Lung microvascular endothelial cell (primary cell): ENCODE measurements around the gene AHCTF1. TPM values are rescaled to one million over a fixed set of nuclear protein-coding genes. Genes with fewer than 3 reads are reported as not detected.

Experiments
- DNase-seq, 2 donors: peaks; one replicate each; pipeline versions ENCODE4 v3.0.0 to v3.0.0-alpha.2; 2010; ENCODE audit warnings: low read depth in 2 of 2
- total RNA-seq: library from RNA; depleted of rRNA; stranded (reverse); fragments of >200 nt; gene quantifications from 2 replicates; pipeline ENCODE4 v1.2.1, GENCODE V29; 2014

Gene AHCTF1
- total RNA-seq, 1 donor from 2014 or later, result 19.8 TPM

DNA sequence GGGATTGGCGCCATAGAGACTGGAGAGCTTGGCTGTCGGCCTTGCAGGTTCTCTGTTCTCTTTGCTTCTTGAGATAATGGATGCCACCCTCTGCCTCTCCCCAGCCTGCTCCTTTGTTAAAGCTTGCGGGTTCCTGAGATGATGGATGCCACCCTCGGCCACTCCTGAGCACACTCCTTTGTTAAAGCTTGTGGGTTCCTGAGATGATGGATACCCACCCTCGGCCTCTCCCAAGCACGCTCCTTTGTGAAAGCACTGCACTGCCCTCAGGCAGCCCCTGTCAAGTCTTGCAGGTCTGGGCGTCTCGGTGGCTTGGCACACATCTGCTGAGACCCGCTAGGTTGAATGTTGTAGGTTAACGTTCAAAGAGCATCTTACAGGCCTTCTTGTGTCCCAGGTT, 131.0 kb downstream of the AHCTF1 start:
- no peak for DNase-seq

DNA sequence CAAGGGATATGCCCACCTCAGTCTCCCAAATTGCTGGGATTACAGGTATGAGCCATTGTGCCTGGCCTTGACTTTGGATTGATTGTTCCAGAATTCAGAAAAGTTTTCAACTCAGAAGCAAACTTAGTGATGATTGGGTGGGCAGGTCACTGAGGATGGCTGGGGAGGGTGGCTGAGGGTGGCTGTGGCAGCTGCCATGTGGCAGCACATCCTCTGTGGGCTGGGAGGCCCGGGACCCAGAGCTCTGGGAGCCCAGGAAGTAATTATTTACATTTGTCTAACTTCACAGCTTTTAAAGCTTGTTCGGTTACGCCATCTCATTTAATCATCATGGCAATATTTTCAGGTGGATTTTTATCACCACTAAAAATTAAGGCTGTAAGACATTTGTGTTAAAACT, 131.4 kb downstream of the AHCTF1 start:
- DNase-seq, result no peak

DNA sequence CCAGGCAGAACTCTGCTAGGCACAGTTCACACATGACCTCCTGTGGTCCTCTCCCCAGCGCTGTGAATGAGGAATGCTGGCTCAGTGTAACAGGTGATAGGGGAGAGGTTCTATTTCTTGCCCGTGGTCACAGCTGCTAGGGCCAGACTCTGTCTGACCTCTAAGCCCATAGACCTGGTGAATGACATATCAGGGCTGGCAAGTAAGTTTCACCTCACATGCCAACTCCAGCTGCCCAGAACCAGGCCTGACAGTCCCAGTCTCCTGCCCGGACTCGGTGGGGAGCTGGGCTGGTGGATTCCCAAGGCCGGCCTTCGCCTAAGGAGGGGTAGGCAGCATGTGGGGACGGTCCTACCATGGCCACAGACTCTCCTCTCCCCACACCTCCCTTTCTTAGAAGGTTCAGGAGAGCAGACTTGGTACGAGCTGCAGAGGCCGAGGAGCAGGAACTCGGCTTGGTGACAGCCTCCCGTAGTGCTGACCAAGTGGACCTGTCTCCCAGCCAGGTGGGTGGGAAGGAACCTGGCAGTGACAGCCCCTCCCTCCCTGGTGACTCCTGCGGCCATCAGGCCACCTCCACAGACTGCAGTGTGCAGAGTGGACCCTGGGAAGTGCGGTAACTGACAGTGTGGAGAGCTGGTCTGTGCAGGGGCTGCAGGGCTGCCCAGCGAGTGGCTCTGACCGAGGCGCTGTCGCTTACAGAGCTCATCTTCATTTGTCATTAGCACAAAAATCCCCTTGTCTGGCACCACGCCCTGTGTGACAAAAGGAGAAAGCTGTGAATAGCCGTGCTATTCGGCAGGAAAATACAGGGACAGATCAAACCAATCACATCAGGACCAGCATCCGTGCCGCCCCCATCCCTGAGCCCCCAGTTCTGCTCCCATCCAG, 132.9 kb downstream of the AHCTF1 start:
- DNase-seq, result no peak

DNA sequence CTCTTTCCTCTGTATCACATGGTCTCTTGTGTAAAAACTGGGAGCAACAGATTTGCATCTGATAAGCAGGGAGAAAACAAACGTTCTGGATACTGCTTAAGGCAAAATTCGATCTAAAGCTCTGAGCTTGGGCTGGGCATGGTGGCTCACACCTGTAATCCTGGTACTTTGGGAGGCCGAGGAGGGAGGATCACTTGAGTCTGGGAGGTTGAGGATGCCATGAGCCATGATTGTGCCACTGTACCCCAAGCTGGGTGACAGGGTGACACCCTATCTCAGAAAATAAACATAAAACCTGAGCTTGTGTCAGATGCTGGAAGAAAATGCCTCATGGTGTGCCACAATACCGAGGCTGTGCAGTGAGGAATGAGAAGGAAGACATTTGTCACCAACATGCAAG, 133.6 kb downstream of the AHCTF1 start:
- DNase-seq, result no peak

DNA sequence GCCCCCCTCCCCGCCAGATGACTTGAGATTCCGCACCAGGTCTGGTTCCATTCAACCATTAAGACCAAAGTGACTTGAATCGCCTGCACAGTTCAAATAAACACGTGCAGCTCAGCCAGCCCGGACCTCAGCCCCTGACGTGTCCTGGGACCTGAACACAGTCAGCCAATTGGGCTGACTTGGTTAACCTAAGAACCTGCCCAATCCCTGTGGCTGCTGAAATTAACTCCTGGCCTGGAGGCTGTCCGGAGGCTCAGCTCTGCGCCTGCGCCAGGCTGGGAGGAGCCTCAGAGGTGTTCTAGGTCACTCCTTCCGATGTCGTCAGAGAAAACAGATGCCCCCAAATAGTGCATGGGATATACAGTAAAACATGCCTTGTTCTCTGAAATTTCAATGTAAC, 134.2 kb downstream of the AHCTF1 start:
- DNase-seq, result no peak

DNA sequence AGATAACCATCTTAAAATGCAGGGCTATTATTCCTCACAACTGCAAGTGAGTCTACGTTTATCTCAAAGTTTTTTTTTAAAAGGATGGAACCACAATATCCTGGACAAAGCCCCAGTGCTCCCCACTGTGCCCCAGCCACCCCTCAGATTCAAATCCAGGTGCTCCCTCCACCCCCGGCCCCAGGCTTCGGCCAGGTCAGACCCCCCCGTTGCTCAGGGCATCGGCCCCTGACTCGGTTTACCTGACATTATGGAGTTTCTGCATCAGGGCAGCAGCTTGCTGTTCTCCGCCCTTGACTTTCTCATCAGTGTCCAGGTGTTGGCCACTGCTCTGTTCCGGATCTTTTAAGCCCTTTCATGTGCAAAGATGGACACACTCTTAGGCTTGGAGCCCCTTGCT, 134.6 kb downstream of the AHCTF1 start:
- no peak for DNase-seq

DNA sequence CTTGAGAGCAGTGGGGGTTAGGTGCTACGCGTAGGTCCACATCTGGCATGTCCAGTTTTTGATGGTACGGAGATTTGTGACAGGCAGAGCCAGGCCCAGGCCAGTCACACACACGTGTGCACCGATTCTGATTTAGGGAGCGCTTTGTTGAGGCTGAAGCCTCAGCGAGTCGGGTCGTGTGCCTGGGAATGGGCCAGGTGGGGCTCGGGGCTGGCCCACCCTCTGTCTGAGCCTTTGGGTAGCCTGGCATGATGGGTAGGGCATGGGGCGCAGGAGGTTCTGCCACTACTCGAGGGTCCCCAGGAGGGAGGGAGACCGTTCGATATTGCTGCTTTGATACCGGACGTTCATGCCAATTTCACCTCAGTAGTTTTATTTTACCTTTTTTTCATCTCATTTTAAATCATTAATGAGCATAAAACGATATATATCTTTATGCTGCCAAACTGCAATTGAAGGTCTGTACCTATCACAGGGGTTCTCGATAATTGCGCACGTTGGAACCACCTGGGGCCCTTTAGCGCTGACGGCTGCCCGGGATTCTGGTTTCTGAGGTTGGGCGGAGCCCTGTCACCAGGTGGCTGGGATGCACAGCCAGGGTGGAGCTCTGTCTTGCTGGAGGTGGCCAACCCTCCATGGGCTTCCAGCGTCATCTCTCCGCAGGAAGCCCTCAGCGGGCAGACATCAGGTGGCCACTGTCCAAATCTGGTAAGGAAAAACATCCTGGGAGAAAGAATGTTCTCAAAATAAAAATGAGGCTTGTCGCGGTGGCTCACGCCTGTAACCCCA, 135.6 kb downstream of the AHCTF1 start:
- DNase-seq, result no peak

DNA sequence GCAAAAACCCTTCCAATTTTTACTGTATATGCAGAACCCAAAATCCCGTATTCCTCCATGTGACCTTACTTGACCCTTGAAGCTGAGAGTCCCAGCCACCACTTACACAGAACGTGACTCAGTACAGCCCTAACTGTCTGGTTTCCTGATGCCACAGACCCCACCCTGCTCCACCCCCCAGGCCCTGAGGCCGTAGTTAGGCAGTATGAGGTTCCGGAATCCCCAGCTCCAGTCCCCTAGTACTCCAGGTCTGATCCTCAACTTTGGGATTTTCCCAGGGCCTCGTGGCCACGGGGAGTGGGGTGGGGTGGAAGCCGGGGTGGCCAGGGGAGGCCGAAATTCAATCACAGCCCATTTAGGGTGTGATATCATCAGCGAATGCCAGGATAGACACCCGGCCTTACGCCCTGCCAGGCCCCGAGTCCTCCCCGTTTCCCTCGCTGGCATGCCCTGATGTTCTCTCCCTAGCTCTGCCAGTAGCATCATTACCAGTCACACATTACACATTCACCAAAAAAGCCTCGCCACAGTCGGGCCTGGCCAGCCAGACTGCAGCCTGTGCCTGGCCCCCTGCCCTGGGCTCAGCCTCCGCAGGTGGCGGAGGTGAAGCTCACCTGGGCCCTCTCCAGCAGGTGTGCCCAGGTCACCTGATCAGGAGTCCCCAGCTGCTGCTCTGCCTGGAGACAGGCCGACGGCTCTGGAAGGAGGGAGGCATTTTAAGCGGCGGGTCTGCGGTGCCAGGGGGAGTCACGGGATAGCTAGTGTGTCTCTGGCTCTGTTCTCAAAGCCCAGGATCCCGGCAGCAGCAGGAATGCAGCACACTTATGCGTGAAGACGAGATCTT, 136.7 kb downstream of the AHCTF1 start:
- no peak for DNase-seq

DNA sequence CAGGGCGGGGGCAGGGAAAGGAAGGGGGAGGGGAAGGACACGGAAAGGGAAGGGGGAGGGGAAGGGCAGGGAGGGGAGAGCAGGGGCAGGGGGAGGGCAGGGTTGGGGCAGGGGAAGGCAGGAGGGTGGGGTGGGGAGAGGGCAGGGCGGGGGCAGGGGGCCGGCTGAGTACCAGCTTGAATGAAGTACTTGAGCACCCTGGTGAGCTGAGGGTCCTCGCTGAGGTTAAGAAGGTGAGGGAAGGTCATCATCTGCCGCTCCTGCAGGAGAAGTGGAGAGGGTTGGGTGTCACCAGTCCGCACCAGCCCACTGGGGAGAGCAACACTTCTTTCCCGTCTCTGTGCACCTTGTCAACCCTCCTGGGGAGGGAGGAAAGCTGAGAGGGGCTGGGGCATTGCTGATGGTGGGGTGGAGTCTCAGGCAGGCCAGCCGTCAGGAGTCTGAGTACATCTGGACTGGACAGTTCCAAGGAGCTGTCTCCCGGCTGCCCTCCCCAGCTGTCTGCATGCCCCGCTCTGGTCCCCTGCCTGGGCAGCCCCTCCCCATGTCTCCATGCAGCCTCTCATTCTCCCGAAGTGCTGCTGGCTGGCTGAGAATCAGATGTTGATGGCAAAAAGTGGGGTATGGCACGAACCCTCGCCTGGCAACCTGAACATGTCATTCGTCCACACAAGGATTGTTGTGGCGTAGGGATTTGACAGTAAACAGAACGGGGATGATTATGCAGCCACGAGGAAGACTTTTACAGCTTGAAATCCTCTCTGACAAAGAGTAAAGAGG, 137.5 kb downstream of the AHCTF1 start:
- no peak for DNase-seq

DNA sequence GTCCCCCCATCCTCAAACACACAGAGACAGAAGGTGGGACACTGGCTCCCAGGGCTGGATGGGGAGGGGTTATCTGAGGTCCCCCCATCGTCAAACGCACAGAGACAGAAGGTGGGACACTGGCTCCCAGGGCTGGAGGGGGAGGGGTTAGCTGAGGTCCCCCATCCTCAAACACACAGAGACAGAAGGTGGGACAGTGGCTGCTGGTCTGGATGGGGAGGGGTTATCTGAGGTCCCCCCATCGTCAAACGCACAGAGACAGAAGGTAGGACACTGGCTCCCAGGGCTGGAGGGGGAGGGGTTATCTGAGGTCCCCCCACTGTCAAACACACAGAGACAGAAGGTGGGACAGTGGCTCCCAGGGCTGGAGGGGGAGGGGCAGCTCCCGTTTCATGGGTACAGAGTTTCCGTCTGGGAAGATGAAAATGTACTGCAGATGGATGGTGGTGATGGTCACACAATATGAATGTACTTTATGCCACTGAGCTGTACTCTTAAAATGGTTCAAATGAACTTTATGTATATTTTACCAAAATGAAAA, 138.3 kb downstream of the AHCTF1 start:
- DNase-seq, result no peak

DNA sequence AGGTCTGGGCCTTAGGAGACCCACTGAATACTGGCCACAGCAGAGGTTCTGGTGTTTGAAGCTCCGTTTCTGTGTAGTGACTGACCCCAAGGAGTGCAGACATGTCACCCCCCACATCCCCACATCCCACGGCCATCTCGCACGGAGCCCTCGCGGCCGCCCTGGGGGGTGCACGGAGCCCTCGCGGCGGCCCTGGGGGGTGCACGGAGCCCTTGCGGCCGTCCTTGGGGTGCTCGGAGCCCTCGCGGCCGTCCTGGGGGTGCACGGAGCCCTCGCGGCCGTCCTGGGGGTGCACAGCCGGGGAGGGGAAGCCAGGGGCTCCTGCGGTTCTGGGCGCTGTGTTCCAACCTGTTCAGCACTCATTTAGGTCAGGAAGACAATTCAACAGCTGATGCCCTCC, 139.1 kb downstream of the AHCTF1 start:
- no peak for DNase-seq

DNA sequence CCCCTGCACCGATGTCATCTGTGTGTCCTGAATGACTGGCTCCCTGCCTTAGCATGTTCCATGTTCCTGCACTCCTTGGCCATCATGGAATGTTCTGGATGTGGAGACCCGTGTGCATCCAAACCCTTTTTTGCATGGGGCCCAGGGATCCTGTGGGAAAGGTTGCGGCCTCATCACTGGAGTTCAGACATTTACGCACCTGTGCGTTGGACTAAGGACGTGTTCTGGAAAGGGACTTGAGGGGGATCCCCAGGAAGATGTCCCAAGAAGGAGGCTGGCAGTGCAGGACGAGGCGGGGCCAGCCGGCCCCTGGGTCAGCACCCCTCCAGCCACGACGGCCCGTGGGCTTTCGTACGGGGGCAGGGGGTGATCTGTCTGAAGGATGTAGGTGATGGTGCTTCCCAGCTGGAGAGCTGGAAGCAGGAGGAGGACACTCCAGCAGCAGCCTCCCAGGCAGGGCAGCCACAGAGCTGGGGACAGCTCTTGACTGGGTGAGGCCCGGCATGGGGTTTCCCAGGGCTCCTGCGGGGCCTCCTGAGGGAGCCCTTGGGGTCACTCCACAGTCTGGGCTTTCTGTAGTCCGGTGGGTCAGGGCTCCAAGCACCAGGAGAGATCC, 140.3 kb downstream of the AHCTF1 start:
- DNase-seq, result no peak

DNA sequence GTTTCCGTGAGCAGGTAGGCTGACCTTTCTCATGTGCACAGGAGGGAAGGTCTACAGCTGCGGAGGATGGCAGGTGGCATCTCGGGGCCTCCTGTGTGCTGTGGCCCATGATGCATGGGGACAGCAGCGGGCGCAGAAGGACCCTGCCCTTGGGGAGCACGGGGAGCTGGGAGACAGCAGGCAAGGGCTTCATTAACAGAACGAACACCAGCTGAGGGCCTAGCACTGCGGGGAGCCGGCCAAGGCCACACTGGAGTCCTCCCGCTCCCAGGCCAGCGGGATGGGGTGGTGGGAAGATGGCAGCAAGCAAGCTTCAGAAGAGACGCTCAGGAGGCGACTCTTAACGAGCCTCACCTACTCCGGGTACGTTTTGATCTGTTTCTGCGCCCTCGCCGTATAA, 140.9 kb downstream of the AHCTF1 start:
- no peak for DNase-seq

DNA sequence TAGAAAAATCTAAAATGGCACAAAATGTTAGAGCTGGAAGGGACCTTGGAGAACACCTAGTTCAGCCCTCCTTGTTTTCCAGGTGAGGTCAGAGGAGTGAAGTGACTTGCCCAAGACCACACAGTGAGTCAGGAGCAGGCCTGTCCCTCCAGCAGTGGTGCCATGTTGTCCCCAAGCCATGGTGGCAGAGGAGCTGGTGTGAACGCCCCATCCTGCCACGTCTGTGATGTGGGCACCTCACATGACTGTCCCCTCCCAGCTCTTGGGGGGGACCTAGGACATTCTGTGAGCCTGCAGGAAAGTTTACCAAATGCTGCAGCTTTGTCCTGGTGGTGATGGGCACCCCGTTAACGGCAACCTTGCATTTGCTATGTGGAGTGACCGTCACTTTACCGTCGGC, 141.4 kb downstream of the AHCTF1 start:
- DNase-seq, result no peak

DNA sequence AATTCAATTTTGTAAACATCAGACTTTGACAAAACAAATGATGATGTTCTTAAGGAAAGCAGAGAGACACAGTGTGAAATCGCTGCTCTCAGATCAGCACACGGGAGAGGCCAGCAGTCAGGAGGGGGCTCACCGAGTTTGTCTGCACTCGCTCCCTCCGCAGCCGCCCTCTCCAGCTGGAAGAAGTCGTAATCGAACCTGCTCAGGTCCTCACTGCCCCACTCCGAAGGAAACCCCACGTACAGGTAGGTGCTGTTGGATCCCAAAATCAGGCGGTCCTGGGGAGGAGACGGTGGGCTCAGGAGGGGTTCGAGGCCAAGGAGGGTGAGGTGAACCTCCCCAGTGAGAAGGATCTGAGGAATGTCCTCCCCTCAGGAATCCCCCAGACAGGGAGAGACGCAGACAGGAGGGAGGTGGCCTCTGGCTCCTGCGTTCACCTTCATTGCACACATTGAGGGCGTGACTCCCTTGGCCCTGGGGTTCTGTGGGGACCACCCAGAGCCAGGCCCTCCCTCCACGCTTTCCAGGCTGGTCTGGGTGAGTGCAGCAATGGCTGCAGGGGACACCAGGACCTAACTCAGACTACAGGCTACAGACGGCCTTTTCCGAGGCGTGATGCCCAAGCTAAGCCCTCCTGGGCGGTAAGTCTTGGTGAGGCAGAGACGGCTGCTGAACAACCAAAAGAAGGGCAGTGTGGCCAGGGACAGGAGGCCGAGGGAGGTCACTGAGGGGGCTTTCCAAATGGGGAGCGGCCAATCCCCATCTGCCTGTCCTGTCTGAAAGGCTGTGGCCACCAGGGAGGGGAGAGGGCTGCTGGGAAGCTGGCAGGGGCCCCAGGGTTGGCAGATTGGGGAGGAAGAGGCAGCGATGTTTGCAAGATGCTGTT, 142.1 kb downstream of the AHCTF1 start:
- no peak for DNase-seq
